OCI-LY7 (cell line): ENCODE data around the gene HECW1.

ENCODE experiments used
- EZH2phosphoT487 ChIP-seq: fragments of 200-600 bp; sonication (generic); IDR thresholded peaks from 2 replicates; pipeline ENCODE4 v1.6.1; 2018; ENCODE audit warnings: low read depth, borderline replicate concordance, mild to moderate bottlenecking, mixed run types, antibody characterized with exemption, low read length, moderate library complexity, mixed read lengths
- TF ChIP-seq, protein P1 (sequence below): fragments of 200-600 bp; sonication (generic); conservative IDR thresholded peaks from 2 replicates; pipeline ENCODE4 v1.5.1; 2014; ENCODE audit warnings: mild to moderate bottlenecking, antibody characterized with exemption, low read length, moderate library complexity, mixed read lengths

DNA sequence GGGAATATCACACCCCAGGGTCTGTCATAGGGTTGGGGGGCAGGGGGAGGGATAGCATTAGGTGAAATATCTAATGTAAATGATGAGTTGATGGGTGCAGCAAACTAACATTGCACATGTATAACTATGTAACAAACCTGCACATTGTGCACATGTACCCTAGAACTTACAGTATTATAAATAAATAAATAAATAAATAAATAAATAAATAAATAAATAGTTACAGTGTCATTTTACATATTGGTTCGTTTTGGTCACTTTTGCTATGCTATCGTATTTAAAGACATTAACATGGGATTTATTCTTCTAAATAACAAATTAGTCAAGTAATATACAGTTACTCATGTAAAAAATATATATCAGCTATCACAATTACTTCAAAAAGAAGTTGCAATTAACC is 228.7 kb downstream of the HECW1 start:
- TF ChIP-seq, protein P1, sequence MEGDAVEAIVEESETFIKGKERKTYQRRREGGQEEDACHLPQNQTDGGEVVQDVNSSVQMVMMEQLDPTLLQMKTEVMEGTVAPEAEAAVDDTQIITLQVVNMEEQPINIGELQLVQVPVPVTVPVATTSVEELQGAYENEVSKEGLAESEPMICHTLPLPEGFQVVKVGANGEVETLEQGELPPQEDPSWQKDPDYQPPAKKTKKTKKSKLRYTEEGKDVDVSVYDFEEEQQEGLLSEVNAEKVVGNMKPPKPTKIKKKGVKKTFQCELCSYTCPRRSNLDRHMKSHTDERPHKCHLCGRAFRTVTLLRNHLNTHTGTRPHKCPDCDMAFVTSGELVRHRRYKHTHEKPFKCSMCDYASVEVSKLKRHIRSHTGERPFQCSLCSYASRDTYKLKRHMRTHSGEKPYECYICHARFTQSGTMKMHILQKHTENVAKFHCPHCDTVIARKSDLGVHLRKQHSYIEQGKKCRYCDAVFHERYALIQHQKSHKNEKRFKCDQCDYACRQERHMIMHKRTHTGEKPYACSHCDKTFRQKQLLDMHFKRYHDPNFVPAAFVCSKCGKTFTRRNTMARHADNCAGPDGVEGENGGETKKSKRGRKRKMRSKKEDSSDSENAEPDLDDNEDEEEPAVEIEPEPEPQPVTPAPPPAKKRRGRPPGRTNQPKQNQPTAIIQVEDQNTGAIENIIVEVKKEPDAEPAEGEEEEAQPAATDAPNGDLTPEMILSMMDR: no peak
- no peak for TF ChIP-seq EZH2phosphoT487
